Left ventricle myocardium inferior (tissue), 1 donor: ENCODE results near the gene DPH6. TPM values are rescaled to one million over a fixed set of nuclear protein-coding genes. Genes with fewer than 3 reads are reported as not detected.

Experiments used
- DNase-seq: peaks from one replicate; pipeline ENCODE4 v3.0.0-alpha.2; 2020
- H3K27ac ChIP-seq: fragments of 200-600 bp; replicated peaks from 2 replicates; pipeline ENCODE4 v1.8.0; 2021
- H3K27me3 ChIP-seq: fragments of 200-600 bp; 2 replicates; pipeline ENCODE4 v1.8.0; 2021; ENCODE audit warnings: low read depth
- H3K36me3 ChIP-seq: fragments of 200-600 bp; 2 replicates; pipeline ENCODE4 v1.8.0; 2021
- H3K4me1 ChIP-seq: fragments of 200-600 bp; 2 replicates; pipeline ENCODE4 v1.8.0; 2021
- H3K4me3 ChIP-seq: fragments of 200-600 bp; 2 replicates; pipeline ENCODE4 v1.8.0; 2021; ENCODE audit warnings: mild to moderate bottlenecking, moderate library complexity
- H3K9me3 ChIP-seq: fragments of 200-600 bp; replicated peaks from 2 replicates; pipeline ENCODE4 v1.8.0; 2021
- intact Hi-C: fragments of 100-400 bp; cut with micrococcal nuclease; formaldehyde crosslinking; loops from one replicate; pipeline ENCODE4 v1.11.0; 2022
- microRNA-seq: library from miRNA; unstranded; fragments of <30 nt; microRNA quantifications from one replicate; pipeline ENCODE4 v1.2.0, GENCODE V29; 2020
- total RNA-seq: library from RNA; stranded (reverse); fragmentation: NEBNext Ultra II Directional; extraction: Animal tissue kit (Norgen Biotek cat#: 25700); gene quantifications from one replicate; pipeline ENCODE4 v1.2.1, GENCODE V29; 2021
- TF ChIP-seq, protein P1 (sequence below): fragments of 200-600 bp; IDR thresholded peaks from 2 replicates; pipeline ENCODE4 v1.8.0; 2021; ENCODE audit warnings: antibody characterized with exemption, mild to moderate bottlenecking, borderline replicate concordance
- donor health status: DM: no; HTN: yes; CAD: no; lungs with severe emphysema.

Gene DPH6
- total RNA-seq, 1 donor from 2014 or later = 13.9 TPM

DNA sequence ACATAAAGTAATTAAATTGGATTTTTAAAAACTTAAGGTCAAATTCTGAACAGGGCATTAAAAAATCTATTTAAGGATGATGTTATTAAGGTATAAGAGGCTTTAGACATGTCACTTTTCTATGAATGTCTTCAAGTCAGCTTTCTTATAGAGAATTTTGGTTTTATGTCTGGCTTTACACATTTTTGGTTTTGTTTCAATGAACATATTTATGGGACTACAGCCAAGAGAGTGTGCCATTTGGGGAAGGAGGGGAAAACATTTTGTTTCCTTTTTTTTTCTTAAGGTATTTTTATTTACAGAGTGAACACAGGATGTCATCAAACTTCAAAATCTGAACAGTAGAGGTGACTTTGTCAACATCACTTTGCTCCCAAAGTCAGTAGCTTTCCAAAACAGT lies 222.8 kb downstream of the DPH6 start:
- no peak for DNase-seq
- H3K9me3 ChIP-seq = no peaks in the 10 kb centered on the region
- H3K36me3 ChIP-seq = no peaks in the 10 kb centered on the region
- H3K27ac ChIP-seq = no peak overlapping the region
- no peak overlapping the region for H3K4me3 ChIP-seq
- no peaks in the 10 kb centered on the region for H3K27me3 ChIP-seq
- TF ChIP-seq, protein P1, sequence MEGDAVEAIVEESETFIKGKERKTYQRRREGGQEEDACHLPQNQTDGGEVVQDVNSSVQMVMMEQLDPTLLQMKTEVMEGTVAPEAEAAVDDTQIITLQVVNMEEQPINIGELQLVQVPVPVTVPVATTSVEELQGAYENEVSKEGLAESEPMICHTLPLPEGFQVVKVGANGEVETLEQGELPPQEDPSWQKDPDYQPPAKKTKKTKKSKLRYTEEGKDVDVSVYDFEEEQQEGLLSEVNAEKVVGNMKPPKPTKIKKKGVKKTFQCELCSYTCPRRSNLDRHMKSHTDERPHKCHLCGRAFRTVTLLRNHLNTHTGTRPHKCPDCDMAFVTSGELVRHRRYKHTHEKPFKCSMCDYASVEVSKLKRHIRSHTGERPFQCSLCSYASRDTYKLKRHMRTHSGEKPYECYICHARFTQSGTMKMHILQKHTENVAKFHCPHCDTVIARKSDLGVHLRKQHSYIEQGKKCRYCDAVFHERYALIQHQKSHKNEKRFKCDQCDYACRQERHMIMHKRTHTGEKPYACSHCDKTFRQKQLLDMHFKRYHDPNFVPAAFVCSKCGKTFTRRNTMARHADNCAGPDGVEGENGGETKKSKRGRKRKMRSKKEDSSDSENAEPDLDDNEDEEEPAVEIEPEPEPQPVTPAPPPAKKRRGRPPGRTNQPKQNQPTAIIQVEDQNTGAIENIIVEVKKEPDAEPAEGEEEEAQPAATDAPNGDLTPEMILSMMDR = no peak
- H3K4me1 ChIP-seq = no peaks in the 10 kb centered on the region
- intact Hi-C loops = no loop called here

DNA sequence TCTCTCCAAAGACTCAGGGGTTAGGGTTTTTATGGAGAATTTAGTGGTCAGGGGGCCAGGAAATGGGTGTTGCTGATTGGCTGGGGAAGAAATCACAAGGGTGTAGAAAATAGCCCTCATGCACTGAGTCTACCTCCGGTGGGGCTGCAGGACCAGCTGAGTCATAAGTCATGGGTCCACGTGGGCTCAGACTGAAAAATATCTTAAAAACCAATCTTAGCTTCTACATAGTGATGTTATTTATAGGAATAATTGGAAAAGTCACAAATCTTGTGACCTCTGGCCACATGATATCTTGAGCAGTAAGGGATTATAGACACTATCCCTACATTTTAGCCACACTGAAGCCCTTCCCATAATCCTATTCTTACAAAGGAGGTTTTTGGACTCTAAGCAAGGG lies 224.0 kb downstream of the DPH6 start:
- intact Hi-C loops = no loop called here
- DNase-seq = no peak
- Histone ChIP-seq H3K4me3 (no peak overlapping the region), H3K27ac (no peak overlapping the region), H3K4me1 (no peaks in the 10 kb centered on the region), H3K9me3 (no peaks in the 10 kb centered on the region), H3K36me3 (no peaks in the 10 kb centered on the region), H3K27me3 (no peaks in the 10 kb centered on the region)
- TF ChIP-seq, protein P1 = no peak

DNA sequence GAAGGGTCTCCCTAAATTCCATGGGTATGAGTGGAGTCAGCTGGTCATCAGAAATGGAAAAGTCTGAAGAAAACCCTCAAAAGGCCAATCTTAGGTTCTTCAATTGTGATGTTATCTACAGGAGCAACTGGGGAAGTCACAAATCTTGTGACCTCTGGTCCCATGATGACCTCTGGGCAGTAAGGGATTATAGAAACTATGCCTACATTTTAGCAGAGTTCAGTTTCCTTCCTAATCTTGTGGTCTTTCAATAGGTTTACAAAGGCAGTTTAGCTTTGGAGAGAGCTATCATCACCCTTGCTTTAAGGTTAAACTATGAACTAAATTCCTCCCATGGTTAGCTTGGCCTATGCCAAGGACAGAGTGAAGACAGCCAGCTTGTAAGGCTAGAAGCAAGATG lies 225.1 kb downstream of the DPH6 start:
- H3K27me3 ChIP-seq = no peaks in the 10 kb centered on the region

More for the DNA sequence above, 225.1 kb downstream of the DPH6 start:
- intact Hi-C loops = no loop called here
- H3K4me3 ChIP-seq = no peak overlapping the region
- TF ChIP-seq, protein P1 = no peak
- no peak overlapping the region for H3K27ac ChIP-seq
- H3K4me1 ChIP-seq = no peaks in the 10 kb centered on the region
- H3K9me3 ChIP-seq = no peaks in the 10 kb centered on the region
- DNase-seq = no peak
- no peaks in the 10 kb centered on the region for H3K36me3 ChIP-seq

Small RNA genes lying within 50 kb of the gene (microRNA-seq; reads per million reads assigned to microRNA genes)
- 0.94 reads per million for gene MIR3942
